ENCODE results near the gene SPSB1. TPM values are rescaled to one million over a fixed set of nuclear protein-coding genes. Genes with fewer than 3 reads are reported as not detected.

Gene SPSB1
- total RNA-seq, 1 experiment from 2014 or later, result 4.3 TPM

GRCh38 chr1:9356829-9357466, 64.3 kb downstream of the SPSB1 start:
- no peak for ATAC-seq
- Mint-ChIP-seq H3K9me3 (peaks cover 4% of the 10 kb centered on the region), H3K4me3 (no peak overlapping the region), H3K36me3 (no peaks in the 10 kb centered on the region), H3K27me3 (ENCODE audit: low read depth) (no peaks in the 10 kb centered on the region), H3K27ac (no peak overlapping the region), H3K4me1 (no peaks in the 10 kb centered on the region)
- CTCF ChIA-PET, result no interaction called here
- DNase-seq (ENCODE audit: low spot score), result no peak
- POLR2A ChIA-PET, result no interaction called here
- TF ChIP-seq IRF1 (CRISPR knock-in tag; IDR thresholded peaks at IDR 0.05) (no peak), OVOL2 (CRISPR knock-in tag; IDR thresholded peaks at IDR 0.05; ENCODE audit: borderline replicate concordance) (no peak), ATF3 (CRISPR knock-in tag; conservative IDR thresholded peaks at IDR 0.05) (no peak), FOXK1 (CRISPR knock-in tag; IDR thresholded peaks at IDR 0.05) (no peak), NFYB (CRISPR knock-in tag; conservative IDR thresholded peaks at IDR 0.05; ENCODE audit: low read depth) (no peak), ZNF671 (CRISPR knock-in tag; IDR thresholded peaks at IDR 0.05) (no peak), ESRRA (CRISPR knock-in tag; IDR thresholded peaks at IDR 0.05; ENCODE audit: borderline replicate concordance) (no peak), ZNF416 (CRISPR knock-in tag; IDR thresholded peaks at IDR 0.05) (no peak)
- TF ChIP-seq, protein P1, sequence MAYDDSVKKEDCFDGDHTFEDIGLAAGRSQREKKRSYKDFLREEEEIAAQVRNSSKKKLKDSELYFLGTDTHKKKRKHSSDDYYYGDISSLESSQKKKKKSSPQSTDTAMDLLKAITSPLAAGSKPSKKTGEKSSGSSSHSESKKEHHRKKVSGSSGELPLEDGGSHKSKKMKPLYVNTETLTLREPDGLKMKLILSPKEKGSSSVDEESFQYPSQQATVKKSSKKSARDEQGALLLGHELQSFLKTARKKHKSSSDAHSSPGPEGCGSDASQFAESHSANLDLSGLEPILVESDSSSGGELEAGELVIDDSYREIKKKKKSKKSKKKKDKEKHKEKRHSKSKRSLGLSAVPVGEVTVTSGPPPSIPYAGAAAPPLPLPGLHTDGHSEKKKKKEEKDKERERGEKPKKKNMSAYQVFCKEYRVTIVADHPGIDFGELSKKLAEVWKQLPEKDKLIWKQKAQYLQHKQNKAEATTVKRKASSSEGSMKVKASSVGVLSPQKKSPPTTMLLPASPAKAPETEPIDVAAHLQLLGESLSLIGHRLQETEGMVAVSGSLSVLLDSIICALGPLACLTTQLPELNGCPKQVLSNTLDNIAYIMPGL (CRISPR knock-in tag; IDR thresholded peaks at IDR 0.05), result no peak

- POLR2A ChIA-PET, result no interaction called here
- DNase-seq (ENCODE audit: low spot score) (no peak), ATAC-seq (no peak)
- Mint-ChIP-seq H3K9me3 (peaks cover 4% of the 10 kb centered on the region), H3K4me3 (no peak overlapping the region), H3K36me3 (no peaks in the 10 kb centered on the region), H3K27ac (no peak overlapping the region), H3K4me1 (no peaks in the 10 kb centered on the region), H3K27me3 (ENCODE audit: low read depth) (no peaks in the 10 kb centered on the region)
- CTCF ChIA-PET, result no interaction called here
- TF ChIP-seq, protein P2, sequence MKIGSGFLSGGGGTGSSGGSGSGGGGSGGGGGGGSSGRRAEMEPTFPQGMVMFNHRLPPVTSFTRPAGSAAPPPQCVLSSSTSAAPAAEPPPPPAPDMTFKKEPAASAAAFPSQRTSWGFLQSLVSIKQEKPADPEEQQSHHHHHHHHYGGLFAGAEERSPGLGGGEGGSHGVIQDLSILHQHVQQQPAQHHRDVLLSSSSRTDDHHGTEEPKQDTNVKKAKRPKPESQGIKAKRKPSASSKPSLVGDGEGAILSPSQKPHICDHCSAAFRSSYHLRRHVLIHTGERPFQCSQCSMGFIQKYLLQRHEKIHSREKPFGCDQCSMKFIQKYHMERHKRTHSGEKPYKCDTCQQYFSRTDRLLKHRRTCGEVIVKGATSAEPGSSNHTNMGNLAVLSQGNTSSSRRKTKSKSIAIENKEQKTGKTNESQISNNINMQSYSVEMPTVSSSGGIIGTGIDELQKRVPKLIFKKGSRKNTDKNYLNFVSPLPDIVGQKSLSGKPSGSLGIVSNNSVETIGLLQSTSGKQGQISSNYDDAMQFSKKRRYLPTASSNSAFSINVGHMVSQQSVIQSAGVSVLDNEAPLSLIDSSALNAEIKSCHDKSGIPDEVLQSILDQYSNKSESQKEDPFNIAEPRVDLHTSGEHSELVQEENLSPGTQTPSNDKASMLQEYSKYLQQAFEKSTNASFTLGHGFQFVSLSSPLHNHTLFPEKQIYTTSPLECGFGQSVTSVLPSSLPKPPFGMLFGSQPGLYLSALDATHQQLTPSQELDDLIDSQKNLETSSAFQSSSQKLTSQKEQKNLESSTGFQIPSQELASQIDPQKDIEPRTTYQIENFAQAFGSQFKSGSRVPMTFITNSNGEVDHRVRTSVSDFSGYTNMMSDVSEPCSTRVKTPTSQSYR (CRISPR knock-in tag; IDR thresholded peaks at IDR 0.05), result no peak
- TF ChIP-seq ZBTB21 (CRISPR knock-in tag; IDR thresholded peaks at IDR 0.05; ENCODE audit: borderline replicate concordance) (no peak), NFE2L1 (CRISPR knock-in tag; IDR thresholded peaks at IDR 0.05) (no peak), PRRX2 (CRISPR knock-in tag; IDR thresholded peaks at IDR 0.05) (no peak), ZNF317 (CRISPR knock-in tag; IDR thresholded peaks at IDR 0.05; ENCODE audit: borderline replicate concordance, low read depth) (no peak), ZNF532 (CRISPR knock-in tag; IDR thresholded peaks at IDR 0.05; ENCODE audit: borderline replicate concordance) (no peak), ZNF671 (CRISPR knock-in tag; IDR thresholded peaks at IDR 0.05) (no peak), RELA (CRISPR knock-in tag; IDR thresholded peaks at IDR 0.05; ENCODE audit: borderline replicate concordance) (no peak), ESRRA (CRISPR knock-in tag; IDR thresholded peaks at IDR 0.05; ENCODE audit: borderline replicate concordance) (no peak), SMAD4 (CRISPR knock-in tag; IDR thresholded peaks at IDR 0.05) (no peak), TEAD1 (CRISPR knock-in tag; IDR thresholded peaks at IDR 0.05) (no peak), USF2 (CRISPR knock-in tag; IDR thresholded peaks at IDR 0.05) (no peak)
- TF ChIP-seq, protein P3, sequence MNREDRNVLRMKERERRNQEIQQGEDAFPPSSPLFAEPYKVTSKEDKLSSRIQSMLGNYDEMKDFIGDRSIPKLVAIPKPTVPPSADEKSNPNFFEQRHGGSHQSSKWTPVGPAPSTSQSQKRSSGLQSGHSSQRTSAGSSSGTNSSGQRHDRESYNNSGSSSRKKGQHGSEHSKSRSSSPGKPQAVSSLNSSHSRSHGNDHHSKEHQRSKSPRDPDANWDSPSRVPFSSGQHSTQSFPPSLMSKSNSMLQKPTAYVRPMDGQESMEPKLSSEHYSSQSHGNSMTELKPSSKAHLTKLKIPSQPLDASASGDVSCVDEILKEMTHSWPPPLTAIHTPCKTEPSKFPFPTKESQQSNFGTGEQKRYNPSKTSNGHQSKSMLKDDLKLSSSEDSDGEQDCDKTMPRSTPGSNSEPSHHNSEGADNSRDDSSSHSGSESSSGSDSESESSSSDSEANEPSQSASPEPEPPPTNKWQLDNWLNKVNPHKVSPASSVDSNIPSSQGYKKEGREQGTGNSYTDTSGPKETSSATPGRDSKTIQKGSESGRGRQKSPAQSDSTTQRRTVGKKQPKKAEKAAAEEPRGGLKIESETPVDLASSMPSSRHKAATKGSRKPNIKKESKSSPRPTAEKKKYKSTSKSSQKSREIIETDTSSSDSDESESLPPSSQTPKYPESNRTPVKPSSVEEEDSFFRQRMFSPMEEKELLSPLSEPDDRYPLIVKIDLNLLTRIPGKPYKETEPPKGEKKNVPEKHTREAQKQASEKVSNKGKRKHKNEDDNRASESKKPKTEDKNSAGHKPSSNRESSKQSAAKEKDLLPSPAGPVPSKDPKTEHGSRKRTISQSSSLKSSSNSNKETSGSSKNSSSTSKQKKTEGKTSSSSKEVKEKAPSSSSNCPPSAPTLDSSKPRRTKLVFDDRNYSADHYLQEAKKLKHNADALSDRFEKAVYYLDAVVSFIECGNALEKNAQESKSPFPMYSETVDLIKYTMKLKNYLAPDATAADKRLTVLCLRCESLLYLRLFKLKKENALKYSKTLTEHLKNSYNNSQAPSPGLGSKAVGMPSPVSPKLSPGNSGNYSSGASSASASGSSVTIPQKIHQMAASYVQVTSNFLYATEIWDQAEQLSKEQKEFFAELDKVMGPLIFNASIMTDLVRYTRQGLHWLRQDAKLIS (CRISPR knock-in tag; IDR thresholded peaks at IDR 0.05; ENCODE audit: borderline replicate concordance), result no peak
Observed at GRCh38 chr1:9357958-9358357, 65.3 kb downstream of the SPSB1 start.
